Activated T-cell treated with anti-CD3 and anti-CD28 coated beads for 48 hours (primary cell): ENCODE measurements around the gene CACNA2D2.

Experiments
- DNase-seq: peaks from one replicate; pipeline ENCODE4 v3.0.0-alpha.2; 2020; ENCODE audit warnings: low read depth

The CACNA2D2 gene

DNA sequence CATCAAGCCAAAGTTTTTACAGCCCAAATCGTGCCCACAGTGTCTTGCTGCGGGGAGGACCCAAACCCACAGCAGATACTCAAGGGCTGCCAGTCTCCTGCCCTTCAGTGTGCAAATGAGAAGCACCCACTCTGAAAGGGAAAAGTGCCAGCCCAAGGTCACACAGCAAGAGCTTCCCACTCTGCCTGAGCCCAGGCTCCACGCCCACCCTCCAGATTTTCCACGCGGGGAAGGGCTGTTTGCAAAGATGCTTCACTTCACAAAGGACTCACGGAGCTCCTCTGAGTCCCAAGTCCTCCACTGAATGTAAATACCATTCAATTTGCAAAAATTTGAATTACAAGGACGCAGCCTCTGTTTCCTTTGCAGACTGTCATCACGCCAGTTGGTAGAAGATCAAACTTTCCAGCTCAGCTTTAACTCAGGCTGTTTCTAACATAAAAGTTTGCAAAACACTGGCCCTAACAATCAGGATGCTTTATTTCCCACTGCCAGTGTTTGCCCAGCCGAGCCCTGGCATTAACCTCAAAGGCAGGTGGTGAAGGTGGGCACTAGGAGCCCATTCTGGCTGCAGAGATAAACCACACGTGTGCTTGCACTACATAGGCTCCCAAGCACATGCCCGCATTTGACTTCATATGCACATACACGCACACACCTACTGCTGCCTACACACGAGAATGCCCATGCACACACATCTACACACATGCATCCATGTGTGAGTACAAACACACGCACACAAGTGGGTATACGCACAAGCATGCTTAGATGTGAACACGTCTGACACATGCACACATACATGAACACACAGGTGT, 7.6 kb downstream of the CACNA2D2 start:
- no peak for DNase-seq

DNA sequence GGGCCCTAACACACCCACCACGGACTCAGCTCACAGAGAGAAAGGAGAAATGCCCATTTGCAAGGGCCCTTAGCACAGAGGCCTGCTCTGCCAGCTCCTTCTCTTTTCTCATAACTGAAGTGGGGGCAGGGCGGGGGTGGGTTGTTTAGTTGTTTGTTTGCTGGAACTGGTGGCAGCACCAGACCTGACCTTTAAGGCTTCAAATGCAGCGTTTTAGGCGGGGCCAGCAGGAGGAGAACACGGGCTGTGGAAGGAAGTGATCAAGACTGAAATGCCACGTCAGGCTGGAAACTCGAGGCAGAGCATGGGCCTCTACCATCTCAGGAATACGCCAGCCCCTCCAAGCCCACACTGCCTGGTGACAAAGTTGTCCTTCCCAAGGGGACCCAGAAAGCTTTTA, 9.3 kb downstream of the CACNA2D2 start:
- DNase-seq, result no peak

DNA sequence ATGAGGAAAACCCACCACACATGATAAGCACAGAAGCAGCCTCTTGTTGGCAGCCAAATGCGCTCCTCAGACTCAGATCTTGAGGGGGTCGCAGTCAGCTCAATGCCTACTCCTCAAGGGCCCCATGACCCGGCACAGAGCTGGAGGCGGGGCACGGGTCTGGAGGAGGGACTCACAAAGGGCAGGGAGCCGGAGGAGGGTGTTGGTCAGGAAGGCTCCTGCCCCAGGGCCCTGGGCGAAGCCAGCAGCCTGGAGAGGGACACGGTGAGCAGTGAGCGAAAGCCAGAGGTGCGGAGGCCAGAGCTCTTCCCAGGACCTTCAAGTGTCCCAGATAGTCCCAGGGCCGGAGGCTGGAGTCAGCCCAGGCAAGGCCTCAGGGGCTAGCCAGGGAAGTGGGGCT, 9.8 kb downstream of the CACNA2D2 start:
- no peak for DNase-seq

DNA sequence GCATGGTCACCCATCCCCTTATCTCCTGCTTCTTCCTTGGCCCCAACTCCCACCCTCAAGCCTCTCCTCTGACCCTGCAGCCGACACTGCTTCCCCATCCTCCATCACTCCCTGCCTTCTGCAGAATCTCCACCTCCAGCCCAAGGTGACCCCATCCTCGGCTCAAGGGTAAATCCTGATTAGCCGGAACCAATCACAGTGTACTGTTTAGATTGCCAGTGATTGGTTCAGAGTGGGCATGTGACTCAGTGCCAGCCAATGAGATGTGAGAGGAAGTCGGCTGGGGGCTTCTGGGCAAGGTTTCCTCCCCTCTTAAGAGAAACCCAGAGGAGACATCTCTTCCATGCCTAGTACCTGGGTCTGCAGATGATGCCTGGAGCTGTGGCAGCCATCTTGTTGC, 10.3 kb downstream of the CACNA2D2 start:
- no peak for DNase-seq

GRCh38 chr3:50491023-50491422, 12.4 kb downstream of the CACNA2D2 start:
- no peak for DNase-seq

DNA sequence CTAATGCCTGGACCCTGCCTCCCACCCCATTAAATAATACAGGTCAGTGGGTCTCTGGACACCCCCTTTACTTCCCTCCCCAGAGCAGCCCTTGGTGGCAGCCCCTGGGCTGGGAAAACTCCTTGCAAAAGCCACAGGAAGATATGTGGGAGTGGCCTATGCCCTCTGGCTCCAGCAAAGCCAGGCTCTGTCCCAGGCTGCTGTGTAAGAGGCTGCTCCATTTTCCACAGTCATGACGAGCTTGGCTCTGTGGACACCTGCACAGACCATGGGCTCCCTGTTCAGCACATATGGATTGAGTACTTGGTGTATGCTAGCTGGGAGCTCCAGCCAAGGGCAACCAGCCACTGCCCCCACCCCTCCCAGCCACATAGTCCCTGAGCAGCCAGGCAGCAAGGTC, 13.0 kb downstream of the CACNA2D2 start:
- DNase-seq, result no peak

GRCh38 chr3:50487181-50487580, 16.3 kb downstream of the CACNA2D2 start:
- DNase-seq, result no peak

GRCh38 chr3:50486219-50486888, 17.1 kb downstream of the CACNA2D2 start:
- DNase-seq, result no peak

GRCh38 chr3:50484722-50485121, 18.7 kb downstream of the CACNA2D2 start:
- DNase-seq, result no peak

DNA sequence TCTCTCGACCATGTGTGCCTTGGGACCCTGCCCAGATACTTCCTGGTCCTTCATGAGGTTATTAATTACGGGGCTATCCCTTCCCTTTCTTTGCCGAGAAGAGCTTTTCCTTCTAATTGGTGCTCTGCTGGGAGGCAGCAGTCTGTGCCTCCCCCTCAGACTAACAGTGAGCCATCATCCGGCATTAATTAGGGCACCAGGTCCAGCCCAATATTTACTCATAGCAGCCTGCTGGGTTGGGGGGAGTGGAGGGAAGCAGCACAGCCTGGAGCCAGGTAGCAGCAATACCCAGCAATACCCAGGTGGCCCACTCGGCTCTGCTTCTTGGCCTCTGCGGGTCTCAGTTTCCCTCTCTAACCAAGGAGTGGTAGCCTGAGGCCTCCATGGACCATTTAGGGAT, 20.1 kb downstream of the CACNA2D2 start:
- no peak for DNase-seq

DNA sequence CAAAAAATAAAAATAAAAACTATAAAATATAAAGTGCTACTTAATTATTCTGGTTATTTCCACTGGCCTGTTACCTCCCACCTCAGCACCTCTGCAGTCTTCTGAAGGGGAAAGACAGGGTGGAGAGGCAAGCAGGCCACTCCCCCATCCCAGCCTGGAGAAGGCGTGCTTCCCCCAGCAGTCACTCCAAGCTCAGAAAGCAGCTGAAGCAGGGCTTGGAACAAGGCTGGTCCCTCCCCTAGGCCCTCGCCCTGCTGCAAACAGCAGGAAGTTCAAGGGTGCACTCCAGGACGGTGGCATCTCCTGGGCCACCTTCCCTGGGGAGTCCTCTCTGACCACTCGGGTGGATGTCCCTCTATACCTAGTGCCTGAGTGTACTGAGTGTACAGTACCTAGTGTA, 21.4 kb downstream of the CACNA2D2 start:
- no peak for DNase-seq

GRCh38 chr3:50480471-50480870, 23.0 kb downstream of the CACNA2D2 start:
- no peak for DNase-seq

DNA sequence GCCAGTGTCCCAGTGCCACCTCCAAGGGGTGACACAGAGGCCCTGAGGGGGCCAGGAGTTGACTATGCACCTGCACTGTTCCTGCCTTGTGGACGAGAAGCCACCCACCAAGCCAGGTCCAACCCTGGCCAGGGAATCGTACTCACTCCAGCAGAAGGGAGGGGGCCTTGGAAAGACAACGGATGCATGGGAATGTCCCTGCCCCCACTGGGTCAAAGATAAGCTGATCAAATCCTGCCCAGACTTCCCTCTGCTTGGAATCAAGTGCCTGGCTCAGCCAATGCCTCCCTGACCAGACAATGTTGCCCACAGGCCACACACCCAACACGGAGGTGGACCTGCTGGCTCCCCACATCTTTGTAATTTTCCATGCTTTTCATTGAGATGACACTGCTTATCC, 23.9 kb downstream of the CACNA2D2 start:
- DNase-seq, result no peak

GRCh38 chr3:50478671-50479260, 24.7 kb downstream of the CACNA2D2 start:
- no peak for DNase-seq

GRCh38 chr3:50478051-50478450, 25.4 kb downstream of the CACNA2D2 start:
- no peak for DNase-seq

GRCh38 chr3:50475348-50475747, 28.1 kb downstream of the CACNA2D2 start:
- DNase-seq, result no peak

GRCh38 chr3:50474717-50475116, 28.7 kb downstream of the CACNA2D2 start:
- DNase-seq, result no peak

GRCh38 chr3:50473768-50474167, 29.7 kb downstream of the CACNA2D2 start:
- DNase-seq, result no peak

DNA sequence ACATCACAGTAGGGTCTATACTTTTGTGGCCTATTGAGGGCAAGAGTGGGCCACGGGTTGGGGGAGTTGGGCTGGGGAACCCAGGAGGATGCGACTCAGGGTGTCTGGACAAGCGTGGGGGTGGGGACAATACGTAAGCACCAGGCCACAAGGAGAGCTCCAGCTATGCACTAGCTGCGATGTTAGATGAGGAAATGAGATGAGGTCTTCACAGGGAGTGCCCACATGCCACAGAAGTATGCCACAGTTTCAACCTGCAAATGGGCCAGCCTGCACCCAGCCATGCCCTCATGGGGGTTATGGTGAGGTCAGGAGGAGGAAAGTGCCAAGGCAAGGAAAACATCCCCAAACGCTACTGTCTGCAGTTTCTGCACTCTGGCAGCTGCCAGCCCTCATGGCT, 30.5 kb downstream of the CACNA2D2 start:
- DNase-seq, result no peak

GRCh38 chr3:50470658-50471057, 32.8 kb downstream of the CACNA2D2 start:
- DNase-seq, result no peak

- DNase-seq, result no peak
Observed at GRCh38 chr3:50467919-50468318, 35.5 kb downstream of the CACNA2D2 start.

- DNase-seq, result no peak
Observed at GRCh38 chr3:50466177-50466576, 37.3 kb downstream of the CACNA2D2 start.

GRCh38 chr3:50464569-50464968, 38.9 kb downstream of the CACNA2D2 start:
- no peak for DNase-seq
